NCI-H82 (cell line): ENCODE results near the gene SMYD3.

Experiments
- DNase-seq: peaks from one replicate; lab custom pipeline; 2025; lab: John Stamatoyannopoulos, UW

The SMYD3 gene

GRCh38 chr1:246506674-246507481, at the start of gene SMYD3:
SMYD3 (minus strand) TSS chr1:246507279.
- peak; percentile 94 for DNase-seq

GRCh38 chr1:246554201-246554600, 47.1 kb upstream of the SMYD3 start:
- DNase-seq, result no peak

- DNase-seq, result no peak
Measured at GRCh38 chr1:246552110-246552509, 45.0 kb upstream of the SMYD3 start.

GRCh38 chr1:246550402-246550801, 43.3 kb upstream of the SMYD3 start:
- no peak for DNase-seq

GRCh38 chr1:246549665-246550064, 42.6 kb upstream of the SMYD3 start:
- no peak for DNase-seq

GRCh38 chr1:246544001-246544400, 36.9 kb upstream of the SMYD3 start:
- no peak for DNase-seq

GRCh38 chr1:246540738-246541491, 33.8 kb upstream of the SMYD3 start:
- DNase-seq, result no peak

- DNase-seq, result no peak
Measured at GRCh38 chr1:246537887-246538286, 30.8 kb upstream of the SMYD3 start.

- no peak for DNase-seq
Measured at GRCh38 chr1:246537441-246537840, 30.4 kb upstream of the SMYD3 start.

GRCh38 chr1:246534114-246534513, 27.0 kb upstream of the SMYD3 start:
- DNase-seq, result no peak

GRCh38 chr1:246533371-246533905, 26.4 kb upstream of the SMYD3 start:
- peak; percentile 98 for DNase-seq

- peak; percentile 47 for DNase-seq
Measured at GRCh38 chr1:246532519-246532918, 25.4 kb upstream of the SMYD3 start.

- DNase-seq, result no peak
Measured at GRCh38 chr1:246530482-246530881, 23.4 kb upstream of the SMYD3 start.

- DNase-seq, result peak; percentile 60
Measured at GRCh38 chr1:246528933-246529731, 22.1 kb upstream of the SMYD3 start.

GRCh38 chr1:246527402-246528088, 20.5 kb upstream of the SMYD3 start:
- DNase-seq, result no peak

GRCh38 chr1:246526915-246527314, 19.8 kb upstream of the SMYD3 start:
- peak; percentile 55 for DNase-seq

- DNase-seq, result no peak
Measured at GRCh38 chr1:246526380-246526779, 19.3 kb upstream of the SMYD3 start.

GRCh38 chr1:246519514-246519913, 12.4 kb upstream of the SMYD3 start:
- no peak for DNase-seq

- DNase-seq, result no peak
Measured at GRCh38 chr1:246518456-246519205, 11.6 kb upstream of the SMYD3 start.

GRCh38 chr1:246517391-246517790, 10.3 kb upstream of the SMYD3 start:
- DNase-seq, result no peak

GRCh38 chr1:246516126-246516525, 9.0 kb upstream of the SMYD3 start:
- DNase-seq, result no peak
